ENCODE results near the gene LAMA5.

- TF ChIP-seq CTCF (IDR thresholded peaks at IDR 0.05) (no peak), POLR2A (IDR thresholded peaks at IDR 0.05) (no peak)
Measured at GRCh38 chr20:62338294-62338620, 28.9 kb downstream of the LAMA5 start.

Measured in right lobe of liver (tissue), 4 donors.